ENCODE data around the gene SPOCK1.

GRCh38 chr5:137084016-137084415 lies 415.1 kb downstream of the SPOCK1 start:
- TF ChIP-seq, protein P1, sequence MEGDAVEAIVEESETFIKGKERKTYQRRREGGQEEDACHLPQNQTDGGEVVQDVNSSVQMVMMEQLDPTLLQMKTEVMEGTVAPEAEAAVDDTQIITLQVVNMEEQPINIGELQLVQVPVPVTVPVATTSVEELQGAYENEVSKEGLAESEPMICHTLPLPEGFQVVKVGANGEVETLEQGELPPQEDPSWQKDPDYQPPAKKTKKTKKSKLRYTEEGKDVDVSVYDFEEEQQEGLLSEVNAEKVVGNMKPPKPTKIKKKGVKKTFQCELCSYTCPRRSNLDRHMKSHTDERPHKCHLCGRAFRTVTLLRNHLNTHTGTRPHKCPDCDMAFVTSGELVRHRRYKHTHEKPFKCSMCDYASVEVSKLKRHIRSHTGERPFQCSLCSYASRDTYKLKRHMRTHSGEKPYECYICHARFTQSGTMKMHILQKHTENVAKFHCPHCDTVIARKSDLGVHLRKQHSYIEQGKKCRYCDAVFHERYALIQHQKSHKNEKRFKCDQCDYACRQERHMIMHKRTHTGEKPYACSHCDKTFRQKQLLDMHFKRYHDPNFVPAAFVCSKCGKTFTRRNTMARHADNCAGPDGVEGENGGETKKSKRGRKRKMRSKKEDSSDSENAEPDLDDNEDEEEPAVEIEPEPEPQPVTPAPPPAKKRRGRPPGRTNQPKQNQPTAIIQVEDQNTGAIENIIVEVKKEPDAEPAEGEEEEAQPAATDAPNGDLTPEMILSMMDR (IDR thresholded peaks at IDR 0.05; ENCODE audit: insufficient read depth, low read length): no peak
- no peak for TF ChIP-seq POLR2AphosphoS5 (IDR thresholded peaks at IDR 0.05; ENCODE audit: low read depth)
- no peak for TF ChIP-seq REST (IDR thresholded peaks at IDR 0.05; ENCODE audit: insufficient replicate concordance, low read depth)
- no peak for TF ChIP-seq SPI1 (IDR thresholded peaks at IDR 0.05; ENCODE audit: borderline replicate concordance, low read depth)

Measured in HL-60 (cell line).